ENCODE results near the gene PIGZ.

PIGZ gene

GRCh38 chr3:197007953-197008352 is 39.3 kb upstream of the PIGZ start:
- H3K36me3 ChIP-seq (ENCODE audit: insufficient read depth, low read length) = no peaks in the 10 kb centered on the region
- no peak overlapping the region for H3K4me3 ChIP-seq (ENCODE audit: low read length)
- no peak overlapping the region for H2AFZ ChIP-seq (ENCODE audit: low read depth, low read length)
- no peaks in the 10 kb centered on the region for H3K27me3 ChIP-seq (ENCODE audit: insufficient read depth, low read length)
- H3K4me1 ChIP-seq (ENCODE audit: insufficient read depth, low read length) = peaks cover 7% of the 10 kb centered on the region
- H3K9me3 ChIP-seq (ENCODE audit: low read length) = peaks cover 6% of the 10 kb centered on the region

GRCh38 chr3:197007296-197007940 is 38.8 kb upstream of the PIGZ start:
- Histone ChIP-seq H3K9me3 (ENCODE audit: low read length) (peaks cover 6% of the 10 kb centered on the region), H3K36me3 (ENCODE audit: insufficient read depth, low read length) (no peaks in the 10 kb centered on the region), H2AFZ (ENCODE audit: low read depth, low read length) (no peak overlapping the region), H3K4me3 (ENCODE audit: low read length) (no peak overlapping the region), H3K4me1 (ENCODE audit: insufficient read depth, low read length) (peaks cover 5% of the 10 kb centered on the region), H3K27me3 (ENCODE audit: insufficient read depth, low read length) (no peaks in the 10 kb centered on the region)

GRCh38 chr3:197006860-197007259 is 38.2 kb upstream of the PIGZ start:
- Histone ChIP-seq H3K36me3 (ENCODE audit: insufficient read depth, low read length) (no peaks in the 10 kb centered on the region), H3K4me3 (ENCODE audit: low read length) (no peak overlapping the region), H2AFZ (ENCODE audit: low read depth, low read length) (no peak overlapping the region), H3K4me1 (ENCODE audit: insufficient read depth, low read length) (peaks cover 4% of the 10 kb centered on the region), H3K27me3 (ENCODE audit: insufficient read depth, low read length) (no peaks in the 10 kb centered on the region), H3K9me3 (ENCODE audit: low read length) (peaks cover 6% of the 10 kb centered on the region)

- Histone ChIP-seq H3K4me1 (ENCODE audit: insufficient read depth, low read length) (no peaks in the 10 kb centered on the region), H3K4me3 (ENCODE audit: low read length) (no peak overlapping the region)
Measured at GRCh38 chr3:197006446-197006845, 37.8 kb upstream of the PIGZ start.

GRCh38 chr3:197003461-197004385 is 35.1 kb upstream of the PIGZ start:
- peaks cover 6% of the 10 kb centered on the region for H3K9me3 ChIP-seq (ENCODE audit: low read length)
- no peak overlapping the region for H3K4me3 ChIP-seq (ENCODE audit: low read length)
- no peaks in the 10 kb centered on the region for H3K4me1 ChIP-seq (ENCODE audit: insufficient read depth, low read length)
- H3K27me3 ChIP-seq (ENCODE audit: insufficient read depth, low read length) = no peaks in the 10 kb centered on the region
- H3K36me3 ChIP-seq (ENCODE audit: insufficient read depth, low read length) = no peaks in the 10 kb centered on the region
- H2AFZ ChIP-seq (ENCODE audit: low read depth, low read length) = no peak overlapping the region

More at GRCh38 chr3:197006446-197006845, 37.8 kb upstream of the PIGZ start:
- Histone ChIP-seq H3K9me3 (ENCODE audit: low read length) (peaks cover 6% of the 10 kb centered on the region), H3K27me3 (ENCODE audit: insufficient read depth, low read length) (no peaks in the 10 kb centered on the region), H2AFZ (ENCODE audit: low read depth, low read length) (no peak overlapping the region), H3K36me3 (ENCODE audit: insufficient read depth, low read length) (no peaks in the 10 kb centered on the region)

- H2AFZ ChIP-seq (ENCODE audit: low read depth, low read length) = no peak overlapping the region
- no peaks in the 10 kb centered on the region for H3K4me1 ChIP-seq (ENCODE audit: insufficient read depth, low read length)
- H3K4me3 ChIP-seq (ENCODE audit: low read length) = no peak overlapping the region
- no peaks in the 10 kb centered on the region for H3K27me3 ChIP-seq (ENCODE audit: insufficient read depth, low read length)
- no peaks in the 10 kb centered on the region for H3K36me3 ChIP-seq (ENCODE audit: insufficient read depth, low read length)
- H3K9me3 ChIP-seq (ENCODE audit: low read length) = peaks cover 6% of the 10 kb centered on the region
Measured at GRCh38 chr3:197002701-197003454, 34.2 kb upstream of the PIGZ start.

- no peaks in the 10 kb centered on the region for H3K27me3 ChIP-seq (ENCODE audit: insufficient read depth, low read length)
- H2AFZ ChIP-seq (ENCODE audit: low read depth, low read length) = no peak overlapping the region
- H3K36me3 ChIP-seq (ENCODE audit: insufficient read depth, low read length) = no peaks in the 10 kb centered on the region
- no peak overlapping the region for H3K4me3 ChIP-seq (ENCODE audit: low read length)
- H3K9me3 ChIP-seq (ENCODE audit: low read length) = peaks cover 6% of the 10 kb centered on the region
- H3K4me1 ChIP-seq (ENCODE audit: insufficient read depth, low read length) = no peaks in the 10 kb centered on the region
Measured at GRCh38 chr3:197001972-197002700, 33.5 kb upstream of the PIGZ start.

- Histone ChIP-seq H3K9me3 (ENCODE audit: low read length) (peaks cover 6% of the 10 kb centered on the region), H3K36me3 (ENCODE audit: insufficient read depth, low read length) (no peaks in the 10 kb centered on the region), H3K4me1 (ENCODE audit: insufficient read depth, low read length) (no peaks in the 10 kb centered on the region), H2AFZ (ENCODE audit: low read depth, low read length) (no peak overlapping the region), H3K27me3 (ENCODE audit: insufficient read depth, low read length) (no peaks in the 10 kb centered on the region), H3K4me3 (ENCODE audit: low read length) (no peak overlapping the region)
Measured at GRCh38 chr3:197001106-197001971, 32.7 kb upstream of the PIGZ start.

GRCh38 chr3:197000211-197000610 is 31.6 kb upstream of the PIGZ start:
- Histone ChIP-seq H3K36me3 (ENCODE audit: insufficient read depth, low read length) (no peaks in the 10 kb centered on the region), H3K9me3 (ENCODE audit: low read length) (peaks cover 1% of the 10 kb centered on the region), H3K27me3 (ENCODE audit: insufficient read depth, low read length) (no peaks in the 10 kb centered on the region), H2AFZ (ENCODE audit: low read depth, low read length) (no peak overlapping the region), H3K4me3 (ENCODE audit: low read length) (no peak overlapping the region), H3K4me1 (ENCODE audit: insufficient read depth, low read length) (no peaks in the 10 kb centered on the region)

- H3K4me3 ChIP-seq (ENCODE audit: low read length) = no peak overlapping the region
- no peak overlapping the region for H2AFZ ChIP-seq (ENCODE audit: low read depth, low read length)
- H3K4me1 ChIP-seq (ENCODE audit: insufficient read depth, low read length) = no peaks in the 10 kb centered on the region
- no peaks in the 10 kb centered on the region for H3K36me3 ChIP-seq (ENCODE audit: insufficient read depth, low read length)
- H3K9me3 ChIP-seq (ENCODE audit: low read length) = no peaks in the 10 kb centered on the region
- H3K27me3 ChIP-seq (ENCODE audit: insufficient read depth, low read length) = no peaks in the 10 kb centered on the region
Measured at GRCh38 chr3:196998966-196999760, 30.5 kb upstream of the PIGZ start.

- Histone ChIP-seq H3K4me1 (ENCODE audit: insufficient read depth, low read length) (no peaks in the 10 kb centered on the region), H3K27me3 (ENCODE audit: insufficient read depth, low read length) (no peaks in the 10 kb centered on the region), H3K36me3 (ENCODE audit: insufficient read depth, low read length) (no peaks in the 10 kb centered on the region), H2AFZ (ENCODE audit: low read depth, low read length) (no peak overlapping the region), H3K9me3 (ENCODE audit: low read length) (no peaks in the 10 kb centered on the region), H3K4me3 (ENCODE audit: low read length) (no peak overlapping the region)
Measured at GRCh38 chr3:196997311-196997710, 28.7 kb upstream of the PIGZ start.
